Skin epidermis (tissue), 12 donors: ENCODE results near the gene ZDHHC22.
"Not testable (repeated sequence)": the region's sequence is repeated elsewhere in the genome, so short reads cannot be mapped to it uniquely, and the experiment has no call there.

Experiments
- H3K27ac ChIP-seq, 21 experiments: fragments of 200-600 bp; sonication (generic) in 11 of 21; one replicate each; pipeline ENCODE4 v1.5.0; 2020; ENCODE audit warnings: mild to moderate bottlenecking in 3 of 21, inconsistent platforms in 2 of 21, moderate library complexity in 2 of 21
- H3K4me3 ChIP-seq, 7 experiments: fragments of 200-600 bp; sonication (generic) in 2 of 7; one replicate each; pipeline ENCODE4 v1.5.0; 2020; ENCODE audit warnings: inconsistent platforms in 2 of 7, mild to moderate bottlenecking in 2 of 7, moderate library complexity in 1 of 7

Gene ZDHHC22, protein sequence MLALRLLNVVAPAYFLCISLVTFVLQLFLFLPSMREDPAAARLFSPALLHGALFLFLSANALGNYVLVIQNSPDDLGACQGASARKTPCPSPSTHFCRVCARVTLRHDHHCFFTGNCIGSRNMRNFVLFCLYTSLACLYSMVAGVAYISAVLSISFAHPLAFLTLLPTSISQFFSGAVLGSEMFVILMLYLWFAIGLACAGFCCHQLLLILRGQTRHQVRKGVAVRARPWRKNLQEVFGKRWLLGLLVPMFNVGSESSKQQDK

DNA sequence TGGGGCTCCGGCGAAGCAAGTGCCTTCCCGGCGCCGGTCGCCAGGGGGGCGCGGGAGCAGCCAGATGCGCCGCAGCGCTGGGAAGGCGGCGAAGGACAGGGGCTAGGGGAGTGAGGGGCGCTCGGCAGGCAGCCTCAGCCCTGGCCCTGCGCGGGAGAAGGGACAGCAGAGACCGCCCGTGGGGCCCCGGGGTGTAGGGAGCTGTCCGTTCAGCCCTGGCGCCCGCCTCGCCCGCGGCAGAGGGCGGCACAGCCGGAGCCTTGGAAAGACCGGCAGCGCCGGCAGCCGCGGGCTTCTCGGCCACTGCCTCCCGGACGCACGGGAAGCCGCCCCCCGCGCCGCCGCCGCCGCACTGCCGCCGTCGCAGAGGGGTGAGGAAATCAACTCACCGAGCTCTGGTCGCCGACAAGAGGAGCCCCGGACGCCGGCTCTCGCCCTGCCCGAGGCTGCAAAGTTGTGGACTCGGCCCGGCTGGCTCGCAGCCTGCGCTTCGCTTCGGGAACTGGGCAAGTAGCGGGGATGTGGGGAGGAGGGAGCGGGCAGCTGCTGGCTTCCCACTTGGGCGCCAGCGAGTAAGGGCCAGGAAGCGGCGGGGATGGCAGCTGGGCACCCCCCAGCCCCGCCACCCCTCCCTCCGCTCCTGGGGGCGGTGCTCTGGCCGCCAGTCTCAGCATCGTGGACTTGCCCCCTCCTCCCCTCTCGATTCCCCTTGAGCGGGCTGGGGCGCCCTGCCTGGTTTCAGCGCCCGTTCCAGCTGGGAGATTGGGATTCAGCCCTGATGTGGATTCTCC, at the start of gene ZDHHC22:
ZDHHC22 (minus strand) TSS at position 578 of the 791 bp plus-strand sequence. CDS start 2,053 bp downstream, outside the sequence.
- peak within 1 kb of the TSS in 3 of 7 experiments; percentile 3 to 30 (median 30) for H3K4me3 ChIP-seq
- H3K27ac ChIP-seq: no peak within 1 kb of the TSS

DNA sequence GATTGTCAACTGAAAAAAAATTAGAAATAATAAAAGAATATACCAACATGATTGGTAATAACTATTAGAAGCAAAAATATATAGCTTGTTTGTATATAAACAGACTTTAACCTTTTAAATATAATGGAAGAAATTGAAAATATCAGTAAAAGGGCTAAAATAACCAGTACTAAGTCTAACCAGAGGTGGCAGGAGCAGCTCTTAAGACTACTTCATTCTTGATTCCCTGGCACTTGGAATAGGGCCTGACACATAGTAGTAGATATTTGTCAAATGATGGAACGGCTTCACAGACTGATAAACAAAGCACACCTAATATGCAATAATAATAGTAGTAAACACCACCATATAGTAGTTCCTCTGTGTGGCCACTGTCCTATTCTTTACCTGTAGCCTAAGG, 49.4 kb upstream of the ZDHHC22 start:
- Histone ChIP-seq H3K4me3 (no peak overlapping the region), H3K27ac (no peak overlapping the region)

DNA sequence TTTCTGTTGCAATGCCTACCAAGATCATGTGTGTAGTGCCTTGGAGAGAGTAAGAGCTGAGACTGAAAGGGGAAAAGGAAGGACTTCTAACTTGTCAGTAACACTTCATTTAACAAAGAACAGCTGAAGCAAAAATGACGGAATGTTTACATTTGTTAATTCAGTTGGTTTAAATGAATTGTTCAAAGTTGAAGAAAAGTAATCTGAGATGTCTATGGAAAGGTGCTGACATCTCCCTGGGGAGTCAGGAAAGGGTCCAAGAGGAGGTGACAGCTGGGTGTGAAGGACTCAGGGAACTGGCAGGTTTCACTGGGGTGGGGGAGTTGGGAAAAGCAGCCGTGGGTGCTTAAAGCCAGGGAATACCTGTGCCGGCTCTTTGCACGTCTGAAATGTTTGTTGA, 47.9 kb upstream of the ZDHHC22 start:
- no peak overlapping the region for H3K4me3 ChIP-seq
- H3K27ac ChIP-seq: no peak overlapping the region

DNA sequence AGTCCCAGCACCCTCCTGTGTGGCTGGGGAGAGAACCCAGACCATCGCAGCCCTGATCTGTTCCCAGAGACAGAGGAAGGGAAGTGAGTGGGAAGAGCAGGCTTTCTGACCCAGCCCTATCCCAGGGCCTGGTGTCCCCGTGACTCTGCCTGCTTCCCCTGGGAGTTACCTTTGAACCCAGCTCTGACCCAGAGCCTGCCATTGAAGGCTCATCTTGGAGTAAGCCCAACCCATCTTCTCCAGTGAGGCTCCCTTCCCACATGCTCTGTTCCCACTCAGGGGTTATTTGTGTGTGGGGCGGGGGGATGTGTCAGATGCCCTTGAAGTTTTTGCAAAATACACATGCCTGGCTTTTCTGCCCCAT, 46.0 kb upstream of the ZDHHC22 start:
- H3K4me3 ChIP-seq: no peak overlapping the region
- H3K27ac ChIP-seq: no peak overlapping the region

DNA sequence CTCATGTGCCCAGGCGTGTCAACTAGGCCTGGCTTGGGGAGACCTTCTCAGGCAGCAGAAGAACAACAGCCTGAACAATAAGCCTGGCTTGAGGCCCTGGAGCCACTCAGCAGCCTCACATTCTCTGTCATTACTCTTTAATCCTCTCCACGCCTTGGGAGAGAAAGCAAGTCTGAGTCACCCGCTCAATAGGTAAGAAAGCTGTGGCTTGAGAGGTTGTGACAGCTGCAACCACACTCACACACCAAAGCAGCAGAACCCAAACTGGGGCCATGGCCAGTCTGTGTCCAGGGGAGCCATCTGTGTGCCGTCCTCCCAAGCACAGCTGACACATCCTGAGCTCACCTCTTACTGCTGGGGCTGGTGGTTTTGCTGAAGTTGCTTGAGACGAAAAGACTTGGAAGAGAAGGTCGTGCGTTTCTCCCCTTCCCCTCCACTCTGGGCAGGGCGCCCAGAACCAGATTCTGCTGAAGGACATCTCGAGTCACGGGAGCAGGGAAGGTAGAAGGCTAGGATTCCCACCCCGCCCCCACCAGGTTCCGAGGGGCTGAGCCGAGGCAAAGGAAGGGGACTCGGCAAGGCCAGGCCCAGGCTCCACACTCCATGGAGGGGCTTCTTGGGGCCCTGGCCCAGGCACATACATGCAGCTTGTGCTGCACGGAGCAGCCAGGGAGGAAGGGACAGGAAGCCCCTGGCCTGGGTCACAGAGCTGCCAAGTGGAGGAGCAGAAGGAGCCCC, 45.5 kb upstream of the ZDHHC22 start:
- Histone ChIP-seq H3K4me3 (no peak overlapping the region), H3K27ac (no peak overlapping the region)

DNA sequence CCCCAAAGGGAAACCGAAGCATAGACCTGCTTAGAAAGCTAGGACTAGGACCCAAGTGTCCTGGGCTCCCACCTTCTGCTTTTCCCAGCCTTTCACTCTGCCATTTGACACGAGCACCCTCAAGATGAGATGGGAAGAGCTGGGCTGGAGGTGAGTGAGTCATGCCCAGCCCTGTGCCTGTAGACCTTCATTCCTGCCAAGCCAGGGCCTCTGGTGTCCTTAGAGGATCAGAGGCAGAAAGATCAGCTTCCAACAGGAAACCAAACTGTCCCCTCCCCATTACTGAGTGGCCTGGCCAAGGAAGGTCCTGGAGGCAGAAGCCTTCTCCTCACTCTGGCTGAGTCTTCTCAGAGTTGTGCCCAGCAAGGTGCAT, 43.5 kb upstream of the ZDHHC22 start:
- Histone ChIP-seq H3K4me3 (no peak overlapping the region), H3K27ac (no peak overlapping the region)

DNA sequence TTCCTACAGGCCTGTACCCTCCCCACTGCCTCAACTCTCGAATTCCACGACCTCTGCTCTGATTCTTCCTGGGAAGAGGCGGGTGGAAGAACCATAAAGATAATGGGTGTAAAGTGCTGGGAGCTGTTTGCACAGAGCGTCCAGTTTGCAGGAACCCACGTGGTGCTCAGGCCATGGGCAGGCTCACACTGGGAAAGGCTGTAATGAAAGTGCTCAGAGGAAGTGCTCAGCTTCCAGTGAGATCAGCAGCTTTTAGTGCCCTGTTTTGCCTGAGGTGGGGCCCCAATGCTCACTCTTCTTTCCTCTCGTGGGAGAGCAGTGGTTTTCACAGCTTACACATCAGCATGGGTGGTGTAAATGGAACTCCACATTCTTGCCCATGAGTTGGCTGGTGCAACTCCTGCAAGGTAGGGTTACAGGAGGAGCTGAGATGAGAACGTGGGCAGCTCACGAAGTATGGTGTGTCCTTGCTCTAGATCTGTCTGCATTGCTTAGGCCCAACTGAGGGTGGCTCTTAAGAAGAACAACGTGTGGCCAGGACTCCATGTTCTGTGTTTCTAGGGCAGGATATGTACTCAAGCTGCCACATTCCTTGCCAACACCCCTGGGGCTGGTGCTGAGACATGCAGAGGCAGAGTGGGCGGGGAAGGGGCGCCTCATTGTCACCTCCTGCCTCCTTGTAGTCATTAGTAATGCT, 43.0 kb upstream of the ZDHHC22 start:
- Histone ChIP-seq H3K4me3 (no peak overlapping the region), H3K27ac (no peak overlapping the region)

DNA sequence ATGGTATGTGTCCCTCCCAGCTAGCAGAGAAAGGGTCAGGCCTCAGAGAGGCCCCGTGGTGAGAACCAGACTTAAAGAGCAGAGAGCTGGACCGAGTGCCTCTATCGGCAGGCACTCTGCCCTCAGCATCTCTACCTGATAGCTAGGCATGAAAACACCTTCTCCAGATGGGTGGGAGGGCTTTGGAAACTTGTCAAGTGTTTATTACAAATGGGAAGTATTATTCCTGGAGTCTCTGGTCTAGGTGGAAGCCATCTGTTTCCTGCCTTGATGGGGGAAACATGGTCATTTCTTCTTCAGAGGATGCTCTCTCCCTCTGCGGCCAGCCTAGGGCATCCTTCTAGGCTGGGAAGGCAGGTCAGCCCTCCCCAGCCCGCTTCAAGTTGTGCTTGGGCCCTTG, 42.3 kb upstream of the ZDHHC22 start:
- no peak overlapping the region for H3K27ac ChIP-seq
- H3K4me3 ChIP-seq: no peak overlapping the region

DNA sequence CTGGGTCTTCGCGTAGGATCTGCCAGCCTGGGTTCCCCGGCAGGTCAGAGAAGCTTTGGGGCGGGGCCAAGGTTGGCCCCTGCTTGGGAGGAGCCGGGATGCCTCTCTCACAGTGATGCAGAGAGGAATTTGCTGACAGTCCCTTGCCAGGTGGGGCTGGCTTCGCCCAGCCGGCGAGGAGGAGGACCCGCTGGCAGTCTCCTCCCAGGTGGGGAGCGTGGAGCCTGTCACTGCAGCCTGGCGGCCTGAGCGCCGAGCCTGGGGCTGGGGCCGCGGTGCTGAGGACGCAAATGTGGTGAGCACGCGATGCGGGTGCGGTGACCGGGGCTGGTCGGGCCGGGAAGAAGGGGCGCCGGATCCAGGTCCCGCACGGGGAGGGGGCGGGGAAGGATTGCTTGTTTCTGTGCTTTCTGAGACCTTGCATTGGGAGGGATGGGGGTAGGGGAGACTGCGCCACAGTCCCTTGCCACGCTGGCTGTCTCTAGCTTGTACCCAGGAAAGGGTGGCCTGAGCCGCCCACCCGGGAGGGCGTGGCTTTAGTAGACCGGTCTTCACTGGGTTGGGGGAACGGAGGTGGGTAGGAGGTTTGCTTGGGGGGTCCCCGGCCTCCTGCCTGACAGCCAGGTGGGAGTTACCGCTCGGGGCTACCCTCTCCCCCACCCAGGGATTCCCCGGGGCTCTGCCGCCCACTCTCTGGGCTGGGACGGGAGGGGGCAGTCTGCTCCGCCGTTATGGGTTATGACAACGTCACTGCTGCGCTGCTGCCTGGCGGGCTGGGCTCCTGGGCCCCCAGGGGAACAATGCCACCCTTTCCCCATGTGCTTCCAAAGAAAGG, 40.2 kb upstream of the ZDHHC22 start, which contains the start of gene TMEM63C:
TMEM63C (plus strand) TSS at position 196 of the 835 bp plus-strand sequence. CDS start 37,016 bp downstream, outside the sequence.
- H3K4me3 ChIP-seq: peak within 1 kb of the TSS; percentile 18 to 43 (median 31)
- no peak within 1 kb of the TSS for H3K27ac ChIP-seq

DNA sequence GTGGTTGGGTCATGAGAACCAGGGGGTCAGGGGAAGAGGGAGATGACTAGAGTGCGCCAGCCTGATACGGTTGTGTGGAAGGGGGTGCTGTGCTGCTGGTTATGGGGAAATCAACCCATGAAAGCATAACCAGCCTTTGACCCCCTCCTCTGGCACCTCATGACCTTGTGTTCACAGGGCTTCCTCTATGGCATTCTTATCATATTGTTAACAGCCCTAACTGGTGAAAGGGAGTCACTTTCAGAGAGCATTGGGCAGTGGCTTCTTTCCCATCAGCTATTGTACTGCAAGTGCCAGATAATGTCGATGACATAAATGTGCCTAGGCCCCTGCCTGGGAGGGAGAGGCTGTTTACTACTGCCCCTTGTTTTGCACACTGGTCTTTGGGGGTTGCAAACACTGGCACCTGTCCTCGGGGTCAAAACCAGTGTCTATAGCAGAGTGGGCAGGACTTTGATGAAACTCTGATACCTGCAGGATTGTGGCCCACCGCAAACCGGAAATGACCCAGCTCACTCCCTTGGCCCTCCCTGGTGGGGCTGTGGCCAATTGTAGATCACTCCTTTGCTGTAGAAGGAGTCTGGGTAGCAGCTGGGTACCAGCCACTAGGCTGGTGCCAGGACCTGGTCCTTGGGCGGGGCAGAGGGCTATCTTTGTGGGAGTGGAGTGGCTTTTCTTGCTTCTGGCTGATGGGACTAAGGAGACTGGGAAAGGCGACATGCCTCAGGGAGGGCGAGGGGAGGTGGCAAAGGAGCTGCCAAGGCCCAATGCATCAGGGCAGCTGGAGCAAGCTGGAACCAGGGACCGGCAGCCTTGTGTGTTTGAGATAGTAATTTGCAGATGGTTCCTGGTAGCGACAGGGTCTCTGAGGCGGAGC, 39.4 kb upstream of the ZDHHC22 start:
- peak overlapping the region in 3 of 7 experiments; percentile 18 to 43 (median 43) for H3K4me3 ChIP-seq

DNA sequence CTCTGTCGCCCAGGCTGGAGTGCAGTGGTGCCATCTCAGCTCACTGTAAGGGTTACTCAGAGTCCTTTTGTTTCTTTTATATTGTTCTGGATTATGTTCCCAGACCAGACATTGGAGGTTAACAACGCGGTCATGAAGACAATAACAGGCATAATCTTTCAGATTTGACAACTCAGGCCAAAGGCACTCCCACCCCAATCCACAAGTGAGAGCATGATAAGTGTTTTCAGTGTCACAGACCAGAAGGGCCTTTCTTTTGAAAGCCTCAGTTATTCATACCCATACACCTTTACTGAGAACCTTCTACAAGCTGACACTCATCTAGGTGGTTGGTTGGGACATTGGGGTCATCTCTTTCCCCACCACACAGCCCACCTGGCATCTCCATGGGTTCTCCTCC, 37.1 kb upstream of the ZDHHC22 start:
- Histone ChIP-seq H3K4me3 (no peak overlapping the region), H3K27ac (no peak overlapping the region)

More for the DNA sequence above, 39.4 kb upstream of the ZDHHC22 start:
- no peak overlapping the region for H3K27ac ChIP-seq

DNA sequence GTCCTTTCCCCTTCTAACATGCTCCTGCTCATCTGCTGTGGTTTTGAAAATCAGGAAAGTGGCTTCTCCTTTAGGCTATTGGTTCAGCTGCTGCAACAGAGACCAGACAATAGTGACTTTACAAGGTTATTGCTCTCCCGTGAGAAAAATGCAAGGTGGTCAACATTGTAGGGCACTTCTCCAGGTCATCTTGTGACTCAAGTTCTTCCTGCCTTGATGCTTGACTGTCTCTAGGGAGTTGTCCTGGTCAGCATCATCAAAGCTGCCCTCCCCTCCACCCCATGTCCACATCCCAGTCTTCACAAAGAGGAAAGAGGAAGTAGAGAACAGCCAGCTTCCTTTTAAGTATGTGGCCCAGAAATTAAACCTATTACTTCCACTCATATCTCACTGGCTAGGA, 36.1 kb upstream of the ZDHHC22 start:
- Histone ChIP-seq H3K4me3 (no peak overlapping the region), H3K27ac (no peak overlapping the region)

DNA sequence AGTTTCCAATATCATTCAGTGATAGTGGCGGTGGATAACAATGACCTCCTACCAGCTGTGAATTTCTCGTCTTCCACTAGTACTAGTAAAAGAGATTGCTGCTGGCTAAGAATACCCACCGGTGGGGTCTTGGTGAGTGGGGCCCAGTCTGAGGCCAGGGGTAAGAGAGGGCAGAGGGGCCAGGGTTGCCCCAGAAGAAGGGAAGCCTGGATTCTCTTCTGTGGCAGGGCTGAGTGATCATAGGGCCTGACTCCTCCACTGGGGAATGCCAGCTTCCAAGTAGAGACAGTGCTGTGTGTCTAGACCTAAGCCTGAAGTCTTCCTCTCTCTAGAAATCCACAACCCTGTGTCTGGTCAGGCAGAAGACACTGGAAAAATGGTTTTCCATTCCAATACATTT, 34.3 kb upstream of the ZDHHC22 start:
- Histone ChIP-seq H3K4me3 (no peak overlapping the region), H3K27ac (no peak overlapping the region)

DNA sequence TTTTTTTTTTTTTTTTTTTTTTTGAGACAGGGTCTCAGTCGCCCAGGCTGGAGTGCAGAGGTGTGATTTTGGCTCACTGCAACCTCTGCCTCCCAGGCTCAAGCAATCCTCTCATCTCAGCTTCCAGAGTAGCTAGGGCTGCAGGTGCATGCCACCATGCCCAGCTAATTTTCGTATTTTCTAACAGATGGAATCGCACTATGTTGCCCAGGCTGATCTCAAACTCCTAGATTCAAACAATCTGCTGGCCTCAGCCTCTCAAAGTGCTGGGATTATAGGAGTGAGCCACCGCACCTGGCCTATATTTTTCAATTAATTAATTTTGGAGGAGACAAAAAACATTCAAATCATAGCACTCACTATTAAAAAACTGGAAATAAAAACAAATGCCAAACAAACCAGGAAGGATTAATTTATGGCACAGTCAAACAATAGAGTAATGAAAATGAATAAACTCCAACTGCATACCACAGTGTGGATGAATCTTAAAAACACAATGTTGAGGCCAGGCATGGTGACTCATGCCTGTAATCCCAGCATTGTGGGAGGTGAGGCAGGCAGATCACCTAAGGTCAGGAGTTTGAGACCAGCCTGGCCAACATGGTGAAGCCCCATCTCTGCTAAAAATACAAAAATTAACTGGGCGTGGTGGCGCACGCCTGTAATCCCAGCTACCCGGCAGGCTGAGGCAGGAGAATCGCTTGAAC, 32.5 kb upstream of the ZDHHC22 start:
- H3K4me3 ChIP-seq, H3K27ac ChIP-seq: not testable (repeated sequence)

DNA sequence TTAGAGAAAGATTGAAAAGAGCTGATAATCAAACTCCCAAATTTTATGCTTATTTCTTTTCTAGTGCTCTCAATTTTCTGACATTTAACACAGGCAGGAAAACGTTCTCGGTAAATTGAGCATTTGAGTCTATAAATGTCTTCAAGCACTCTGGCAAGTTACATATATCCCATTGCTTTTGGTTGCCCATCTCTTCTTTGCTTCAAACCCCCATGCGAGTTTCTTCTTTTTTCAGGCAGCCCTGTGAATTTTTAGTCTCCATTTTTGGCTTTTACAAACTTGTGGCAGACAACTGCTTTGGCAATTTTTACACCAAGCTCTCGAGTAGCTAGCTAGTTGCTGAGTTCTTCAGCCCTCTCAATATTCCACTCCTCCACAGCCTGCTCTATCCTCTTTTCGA, 31.3 kb upstream of the ZDHHC22 start:
- Histone ChIP-seq H3K4me3 (no peak overlapping the region), H3K27ac (no peak overlapping the region)

DNA sequence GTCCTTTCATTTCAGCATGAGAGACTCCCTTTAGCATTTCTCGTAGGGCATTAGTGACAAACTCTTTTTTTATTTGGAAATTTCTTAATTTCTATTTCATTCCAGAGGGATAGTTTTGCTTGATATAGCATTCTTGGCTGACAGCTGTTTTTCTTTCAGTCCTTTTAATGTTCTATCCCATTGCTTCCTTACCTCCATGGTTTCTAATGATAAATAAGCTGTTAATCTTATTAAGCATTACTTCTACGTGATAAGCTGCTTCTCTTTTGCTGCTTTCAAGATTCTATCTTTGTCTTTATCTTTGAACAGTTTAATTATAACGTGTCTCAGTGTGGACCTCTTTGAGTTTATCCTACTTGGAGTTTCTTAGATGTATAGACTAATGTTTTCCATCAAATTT, 28.5 kb upstream of the ZDHHC22 start:
- Histone ChIP-seq H3K27ac (no peak overlapping the region), H3K4me3 (no peak overlapping the region)

DNA sequence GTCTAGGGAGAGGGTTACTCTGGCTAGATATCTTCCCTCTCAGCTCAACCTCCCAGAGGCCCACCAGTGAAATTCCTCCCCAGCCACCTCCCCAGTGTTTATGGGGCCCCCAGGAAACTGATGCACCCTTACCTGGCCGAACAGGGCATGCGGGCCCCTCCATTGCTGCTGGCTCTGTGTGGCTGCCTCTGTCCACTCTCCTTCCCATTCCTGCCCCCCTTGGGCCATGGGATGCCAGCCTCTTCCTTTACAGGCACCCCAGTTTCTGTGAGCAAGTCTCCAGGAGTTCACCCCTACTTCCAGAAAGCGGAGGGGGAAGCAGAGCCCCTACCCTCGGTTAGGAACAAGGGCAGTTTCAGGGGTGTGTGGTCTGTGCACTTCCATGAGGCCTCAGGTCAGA, 19.4 kb upstream of the ZDHHC22 start:
- H3K4me3 ChIP-seq: no peak overlapping the region
- no peak overlapping the region for H3K27ac ChIP-seq

DNA sequence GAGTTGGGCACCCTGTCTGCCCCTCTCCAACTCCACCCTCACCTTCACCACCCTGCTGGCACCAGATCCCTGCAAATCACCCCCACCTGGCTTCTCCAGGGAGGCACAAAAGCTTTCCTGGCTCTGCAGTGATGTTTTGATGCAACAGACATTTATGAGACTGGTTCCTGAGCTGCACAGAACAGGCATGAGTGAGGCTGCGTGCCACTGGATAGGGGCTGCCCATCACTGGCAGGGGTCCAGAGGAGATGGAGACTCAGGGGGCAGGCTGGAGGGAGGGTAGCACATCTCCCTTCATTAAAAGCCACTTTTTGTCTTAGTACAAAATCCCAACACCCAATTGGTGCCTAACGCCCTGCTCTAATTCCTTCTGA, 17.3 kb upstream of the ZDHHC22 start:
- Histone ChIP-seq H3K4me3 (no peak overlapping the region), H3K27ac (no peak overlapping the region)
